ENCODE results near the gene SNX17.

The SNX17 gene

GRCh38 chr2:27369471-27370025 is 868 bp upstream of the SNX17 start:
- peak overlapping the region; percentile 34 for H2BK120ac ChIP-seq (ENCODE audit: low read depth, low read length)
- peak overlapping the region; percentile 99 for H3K9ac ChIP-seq (ENCODE audit: low read depth, low read length, poor library complexity)
- no peak overlapping the region for H3K4ac ChIP-seq (ENCODE audit: low read length)
- no peak overlapping the region for H4K91ac ChIP-seq (ENCODE audit: low read depth, low read length, poor library complexity)
- no peaks in the 10 kb centered on the region for H3K9me3 ChIP-seq (replicated peaks in 1 of 2; ENCODE audit: control insufficient read depth in 2 of 2, insufficient read depth in 1 of 2, low read depth in 1 of 2, low read length in 2 of 2)
- H3K36me3 ChIP-seq (replicated peaks in 1 of 2; ENCODE audit: control insufficient read depth in 2 of 2, insufficient read depth in 2 of 2, low read length in 2 of 2), result peaks cover 38 to 70% of the 10 kb centered on the region in 2 donors
- H3K23ac ChIP-seq (ENCODE audit: low read depth, low read length, poor library complexity), result peak overlapping the region; percentile 96
- H3K27me3 ChIP-seq (ENCODE audit: control insufficient read depth in 3 of 3, insufficient read depth in 3 of 3, low read depth in 1 of 3, low read length in 3 of 3), result no peaks in the 10 kb centered on the region
- H3K18ac ChIP-seq (ENCODE audit: low read length), result peak overlapping the region; percentile 98
- WGBS, 2 donors (ENCODE audit: extremely low coverage in 2 of 2, insufficient read length in 2 of 2, insufficient replicate concordance in 1 of 2), result no CpG with 5 or more reads among the region's 18 CpGs
- DNase-seq (ENCODE audit: low spot score), result no peak
- H2AK5ac ChIP-seq (ENCODE audit: low read depth, low read length), result no peak overlapping the region
- peaks cover 10 to 13% of the 10 kb centered on the region in 2 donors for H3K4me1 ChIP-seq (ENCODE audit: control insufficient read depth in 2 of 2, insufficient read depth in 1 of 2, low read depth in 1 of 2, low read length in 2 of 2)
- H3K4me3 ChIP-seq (ENCODE audit: low read length in 2 of 2), result peak overlapping the region; percentile 86 to 94
- peaks cover 17% of the 10 kb centered on the region for H3K79me1 ChIP-seq (ENCODE audit: low read depth, low read length)
- no peak overlapping the region for H4K8ac ChIP-seq (ENCODE audit: low read depth, low read length)
- peak overlapping the region; percentile 88 for H2BK5ac ChIP-seq (ENCODE audit: low read length)
- no peak overlapping the region for H2BK15ac ChIP-seq (ENCODE audit: low read length)
- H3K27ac ChIP-seq (replicated peaks; ENCODE audit: low read length), result no peak overlapping the region
- peak overlapping the region; percentile 97 for H2AFZ ChIP-seq (ENCODE audit: low read length)
- H3K14ac ChIP-seq (ENCODE audit: low read length), result peak overlapping the region; percentile 90
- H2BK12ac ChIP-seq (ENCODE audit: low read length), result no peak overlapping the region
- H3K4me2 ChIP-seq (ENCODE audit: insufficient read depth, low read length, poor library complexity, severe bottlenecking), result peak overlapping the region; percentile 87

GRCh38 chr2:27370816-27371620 is 602 bp downstream of the SNX17 start:
- H4K91ac ChIP-seq (ENCODE audit: low read depth, low read length, poor library complexity), result peak overlapping the region; percentile 54

GRCh38 chr2:27372937-27373336 is 2.5 kb downstream of the SNX17 start:
- no peak overlapping the region for H3K9ac ChIP-seq (ENCODE audit: low read depth, low read length, poor library complexity)
- peaks cover 45 to 73% of the 10 kb centered on the region in 2 donors for H3K36me3 ChIP-seq (replicated peaks in 1 of 2; ENCODE audit: control insufficient read depth in 2 of 2, insufficient read depth in 2 of 2, low read length in 2 of 2)
- no peak overlapping the region for H2BK120ac ChIP-seq (ENCODE audit: low read depth, low read length)
- no peak overlapping the region for H3K27ac ChIP-seq (replicated peaks; ENCODE audit: low read length)
- H3K9me3 ChIP-seq (replicated peaks in 1 of 2; ENCODE audit: control insufficient read depth in 2 of 2, insufficient read depth in 1 of 2, low read depth in 1 of 2, low read length in 2 of 2), result no peaks in the 10 kb centered on the region
- DNase-seq (ENCODE audit: low spot score), result no peak
- H3K18ac ChIP-seq (ENCODE audit: low read length), result no peak overlapping the region
- no peak overlapping the region for H3K4me2 ChIP-seq (ENCODE audit: insufficient read depth, low read length, poor library complexity, severe bottlenecking)
- no peak overlapping the region for H4K8ac ChIP-seq (ENCODE audit: low read depth, low read length)
- H2BK5ac ChIP-seq (ENCODE audit: low read length), result no peak overlapping the region
- no peak overlapping the region for H3K4ac ChIP-seq (ENCODE audit: low read length)
- H2AFZ ChIP-seq (ENCODE audit: low read length), result no peak overlapping the region
- peaks cover 30% of the 10 kb centered on the region for H3K79me1 ChIP-seq (ENCODE audit: low read depth, low read length)
- no peak overlapping the region for H2AK5ac ChIP-seq (ENCODE audit: low read depth, low read length)
- H3K4me1 ChIP-seq (ENCODE audit: control insufficient read depth in 2 of 2, insufficient read depth in 1 of 2, low read depth in 1 of 2, low read length in 2 of 2), result peaks cover 10 to 13% of the 10 kb centered on the region in 2 donors
- no peak overlapping the region for H3K4me3 ChIP-seq (ENCODE audit: low read length in 2 of 2)
- H3K14ac ChIP-seq (ENCODE audit: low read length), result no peak overlapping the region
- no peak overlapping the region for H4K91ac ChIP-seq (ENCODE audit: low read depth, low read length, poor library complexity)
- H3K27me3 ChIP-seq (ENCODE audit: control insufficient read depth in 3 of 3, insufficient read depth in 3 of 3, low read depth in 1 of 3, low read length in 3 of 3), result no peaks in the 10 kb centered on the region
- H2BK12ac ChIP-seq (ENCODE audit: low read length), result no peak overlapping the region
- no peak overlapping the region for H2BK15ac ChIP-seq (ENCODE audit: low read length)
- WGBS, 2 donors (ENCODE audit: extremely low coverage in 2 of 2, insufficient read length in 2 of 2, insufficient replicate concordance in 1 of 2), result no CpG with 5 or more reads among the region's 6 CpGs
- no peak overlapping the region for H3K23ac ChIP-seq (ENCODE audit: low read depth, low read length, poor library complexity)

More at GRCh38 chr2:27370816-27371620, 602 bp downstream of the SNX17 start:
- H3K18ac ChIP-seq (ENCODE audit: low read length), result peak overlapping the region; percentile 96
- H3K4me2 ChIP-seq (ENCODE audit: insufficient read depth, low read length, poor library complexity, severe bottlenecking), result peak overlapping the region; percentile 97
- peak overlapping the region; percentile 79 for H2BK5ac ChIP-seq (ENCODE audit: low read length)
- peak overlapping the region; percentile 87 for H2AFZ ChIP-seq (ENCODE audit: low read length)
- H3K14ac ChIP-seq (ENCODE audit: low read length), result peak overlapping the region; percentile 64
- no peak overlapping the region for H2BK15ac ChIP-seq (ENCODE audit: low read length)
- no peak overlapping the region for H3K27ac ChIP-seq (replicated peaks; ENCODE audit: low read length)
- peak overlapping the region; percentile 84 for H4K8ac ChIP-seq (ENCODE audit: low read depth, low read length)
- no CpG with 5 or more reads among the region's 46 CpGs for WGBS, 2 donors (ENCODE audit: extremely low coverage in 2 of 2, insufficient read length in 2 of 2, insufficient replicate concordance in 1 of 2)
- H3K27me3 ChIP-seq (ENCODE audit: control insufficient read depth in 3 of 3, insufficient read depth in 3 of 3, low read depth in 1 of 3, low read length in 3 of 3), result no peaks in the 10 kb centered on the region
- peaks cover 43 to 73% of the 10 kb centered on the region in 2 donors for H3K36me3 ChIP-seq (replicated peaks in 1 of 2; ENCODE audit: control insufficient read depth in 2 of 2, insufficient read depth in 2 of 2, low read length in 2 of 2)
- peak overlapping the region; percentile 96 for H3K9ac ChIP-seq (ENCODE audit: low read depth, low read length, poor library complexity)
- H3K23ac ChIP-seq (ENCODE audit: low read depth, low read length, poor library complexity), result peak overlapping the region; percentile 95
- H3K4me3 ChIP-seq (ENCODE audit: low read length in 2 of 2), result peak overlapping the region; percentile 86 to 93
- H2BK120ac ChIP-seq (ENCODE audit: low read depth, low read length), result no peak overlapping the region
- peaks cover 10 to 13% of the 10 kb centered on the region in 2 donors for H3K4me1 ChIP-seq (ENCODE audit: control insufficient read depth in 2 of 2, insufficient read depth in 1 of 2, low read depth in 1 of 2, low read length in 2 of 2)
- peak overlapping the region; percentile 98 for H2AK5ac ChIP-seq (ENCODE audit: low read depth, low read length)
- no peak for DNase-seq (ENCODE audit: low spot score)
- no peak overlapping the region for H2BK12ac ChIP-seq (ENCODE audit: low read length)
- no peaks in the 10 kb centered on the region for H3K9me3 ChIP-seq (replicated peaks in 1 of 2; ENCODE audit: control insufficient read depth in 2 of 2, insufficient read depth in 1 of 2, low read depth in 1 of 2, low read length in 2 of 2)
- no peak overlapping the region for H3K4ac ChIP-seq (ENCODE audit: low read length)
- H3K79me1 ChIP-seq (ENCODE audit: low read depth, low read length), result peaks cover 25% of the 10 kb centered on the region

- H3K23ac ChIP-seq (ENCODE audit: low read depth, low read length, poor library complexity), result no peak overlapping the region
- no peak overlapping the region for H3K14ac ChIP-seq (ENCODE audit: low read length)
- H2BK12ac ChIP-seq (ENCODE audit: low read length), result no peak overlapping the region
- H3K4me2 ChIP-seq (ENCODE audit: insufficient read depth, low read length, poor library complexity, severe bottlenecking), result no peak overlapping the region
- no peak overlapping the region for H3K4ac ChIP-seq (ENCODE audit: low read length)
- H2BK120ac ChIP-seq (ENCODE audit: low read depth, low read length), result no peak overlapping the region
- no peak overlapping the region for H4K8ac ChIP-seq (ENCODE audit: low read depth, low read length)
- no peak overlapping the region for H2AK5ac ChIP-seq (ENCODE audit: low read depth, low read length)
- no peak for DNase-seq (ENCODE audit: low spot score)
- no peak overlapping the region for H2AFZ ChIP-seq (ENCODE audit: low read length)
- no peak overlapping the region for H3K27ac ChIP-seq (replicated peaks; ENCODE audit: low read length)
- H3K4me3 ChIP-seq (ENCODE audit: low read length in 2 of 2), result no peak overlapping the region
- H3K4me1 ChIP-seq (ENCODE audit: control insufficient read depth in 2 of 2, insufficient read depth in 1 of 2, low read depth in 1 of 2, low read length in 2 of 2), result peaks cover 12 to 13% of the 10 kb centered on the region in 2 donors
- no peaks in the 10 kb centered on the region for H3K27me3 ChIP-seq (ENCODE audit: control insufficient read depth in 3 of 3, insufficient read depth in 3 of 3, low read depth in 1 of 3, low read length in 3 of 3)
- no CpG with 5 or more reads among the region's 5 CpGs for WGBS, 2 donors (ENCODE audit: extremely low coverage in 2 of 2, insufficient read length in 2 of 2, insufficient replicate concordance in 1 of 2)
- no peak overlapping the region for H3K9ac ChIP-seq (ENCODE audit: low read depth, low read length, poor library complexity)
- H4K91ac ChIP-seq (ENCODE audit: low read depth, low read length, poor library complexity), result no peak overlapping the region
- no peak overlapping the region for H3K18ac ChIP-seq (ENCODE audit: low read length)
- peaks cover 48 to 73% of the 10 kb centered on the region in 2 donors for H3K36me3 ChIP-seq (replicated peaks in 1 of 2; ENCODE audit: control insufficient read depth in 2 of 2, insufficient read depth in 2 of 2, low read length in 2 of 2)
- peaks cover 30% of the 10 kb centered on the region for H3K79me1 ChIP-seq (ENCODE audit: low read depth, low read length)
- no peak overlapping the region for H2BK5ac ChIP-seq (ENCODE audit: low read length)
- no peaks in the 10 kb centered on the region for H3K9me3 ChIP-seq (replicated peaks in 1 of 2; ENCODE audit: control insufficient read depth in 2 of 2, insufficient read depth in 1 of 2, low read depth in 1 of 2, low read length in 2 of 2)
- no peak overlapping the region for H2BK15ac ChIP-seq (ENCODE audit: low read length)
Observed at GRCh38 chr2:27373567-27373966, 3.2 kb downstream of the SNX17 start.

Measured in neuronal stem cell (in vitro differentiated cells).